ENCODE data around the gene POLR1E. TPM values are rescaled to one million over a fixed set of nuclear protein-coding genes. Genes with fewer than 3 reads are reported as not detected.

Gene POLR1E
- total and polyA plus RNA-seq, 9 of the 15 experiments (the other 6 are each of a cell fraction or from before 2014, with no cell fraction given): 18.9 to 102 (median 74.4) TPM

GRCh38 chr9:37465249-37466036, 20.3 kb upstream of the POLR1E start, which contains the start of gene ZBTB5 (continued):
- TF ChIP-seq PRDM10 (IDR thresholded peaks at IDR 0.05; ENCODE audit: partially characterized antibody): peak; percentile 88
- TF ChIP-seq ATF1 (CRISPR knock-in tag; IDR thresholded peaks at IDR 0.05): peak; percentile 77
- peak; percentile 96 for TF ChIP-seq ATF1 (tag; IDR thresholded peaks at IDR 0.05)
- TF ChIP-seq ZNF232 (CRISPR knock-in tag; IDR thresholded peaks at IDR 0.05): no peak
- peak; percentile 37; the same call in 1 of the 2 replicates for TF ChIP-seq DPF2 (IDR thresholded peaks at IDR 0.05)
- no peak for TF ChIP-seq ATF2 (CRISPR knock-in tag; IDR thresholded peaks at IDR 0.05)
- no peak for TF ChIP-seq PRMT5 (CRISPR knock-in tag; IDR thresholded peaks at IDR 0.05)
- TF ChIP-seq CLOCK (CRISPR knock-in tag; IDR thresholded peaks at IDR 0.05; ENCODE audit: borderline replicate concordance): no peak
- TF ChIP-seq MEIS2 (IDR thresholded peaks at IDR 0.05; ENCODE audit: partially characterized antibody): peak; percentile 50
- TF ChIP-seq SP2 (IDR thresholded peaks at IDR 0.05; ENCODE audit: extremely low read depth, low read depth, low read length, poor library complexity, severe bottlenecking): peak; percentile 85
- peak; percentile 98 for TF ChIP-seq CREM (IDR thresholded peaks at IDR 0.05; ENCODE audit: low read depth)
- TF ChIP-seq ZFP91 (CRISPR knock-in tag; IDR thresholded peaks at IDR 0.05): no peak
- TF ChIP-seq NCOR1 (IDR thresholded peaks at IDR 0.05): no peak
- peak; percentile 93 for TF ChIP-seq FOS (IDR thresholded peaks at IDR 0.05; ENCODE audit: extremely low read depth, insufficient read length)
- no peak for TF ChIP-seq ZNF174 (CRISPR knock-in tag; IDR thresholded peaks at IDR 0.05)
- no peak for TF ChIP-seq YBX1 (IDR thresholded peaks at IDR 0.05)
- TF ChIP-seq ZNF133 (CRISPR knock-in tag; IDR thresholded peaks at IDR 0.05): no peak
- TF ChIP-seq FOXP1 (CRISPR knock-in tag; IDR thresholded peaks at IDR 0.05): no peak; the same call in 1 of the 2 replicates
- TF ChIP-seq EP300 (IDR thresholded peaks at IDR 0.05; ENCODE audit: low read length): peak; percentile 22; the same call in 1 of the 2 replicates
- peak; percentile 10; the same call in 1 of the 2 replicates for TF ChIP-seq XRCC5 (IDR thresholded peaks at IDR 0.05; ENCODE audit: low read depth, low read length)
- no peak for TF ChIP-seq SMARCE1 (IDR thresholded peaks at IDR 0.05)

Measured in K562 (cell line).